ENCODE results near the gene OR51S1.

DNA sequence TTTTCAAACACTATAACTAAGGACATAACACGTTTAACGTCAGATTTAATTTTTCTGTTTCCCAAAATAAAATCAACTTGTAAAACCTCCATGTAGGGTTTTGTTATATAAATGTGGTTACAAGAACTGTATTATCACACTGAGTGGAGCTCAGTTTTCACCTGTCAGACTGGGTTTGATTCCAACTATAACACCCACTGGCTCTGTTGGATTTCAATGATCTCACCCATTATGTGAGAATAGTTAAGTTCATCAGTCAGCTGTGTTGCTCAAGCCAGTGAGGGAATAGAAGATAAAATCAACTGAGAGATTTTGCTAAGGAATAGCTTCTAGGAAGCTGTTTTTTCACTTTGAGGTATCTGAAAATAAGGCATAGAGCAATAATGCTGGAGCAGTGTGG is 39.8 kb downstream of the OR51S1 start:
- TF ChIP-seq, protein P1, sequence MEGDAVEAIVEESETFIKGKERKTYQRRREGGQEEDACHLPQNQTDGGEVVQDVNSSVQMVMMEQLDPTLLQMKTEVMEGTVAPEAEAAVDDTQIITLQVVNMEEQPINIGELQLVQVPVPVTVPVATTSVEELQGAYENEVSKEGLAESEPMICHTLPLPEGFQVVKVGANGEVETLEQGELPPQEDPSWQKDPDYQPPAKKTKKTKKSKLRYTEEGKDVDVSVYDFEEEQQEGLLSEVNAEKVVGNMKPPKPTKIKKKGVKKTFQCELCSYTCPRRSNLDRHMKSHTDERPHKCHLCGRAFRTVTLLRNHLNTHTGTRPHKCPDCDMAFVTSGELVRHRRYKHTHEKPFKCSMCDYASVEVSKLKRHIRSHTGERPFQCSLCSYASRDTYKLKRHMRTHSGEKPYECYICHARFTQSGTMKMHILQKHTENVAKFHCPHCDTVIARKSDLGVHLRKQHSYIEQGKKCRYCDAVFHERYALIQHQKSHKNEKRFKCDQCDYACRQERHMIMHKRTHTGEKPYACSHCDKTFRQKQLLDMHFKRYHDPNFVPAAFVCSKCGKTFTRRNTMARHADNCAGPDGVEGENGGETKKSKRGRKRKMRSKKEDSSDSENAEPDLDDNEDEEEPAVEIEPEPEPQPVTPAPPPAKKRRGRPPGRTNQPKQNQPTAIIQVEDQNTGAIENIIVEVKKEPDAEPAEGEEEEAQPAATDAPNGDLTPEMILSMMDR (IDR thresholded peaks at IDR 0.05; ENCODE audit: insufficient read depth, low read depth, low read length), result no peak
- TF ChIP-seq EZH2 (IDR thresholded peaks at IDR 0.05; ENCODE audit: insufficient read depth, low read length), result no peak

Data from astrocyte (in vitro differentiated cells and primary cell).